Measurements from ENCODE around the gene EYA4. TPM values are rescaled to one million over a fixed set of nuclear protein-coding genes. Genes with fewer than 3 reads are reported as not detected.

Gene EYA4
- total RNA-seq, 1 experiment from 2014 or later, result not detected

DNA sequence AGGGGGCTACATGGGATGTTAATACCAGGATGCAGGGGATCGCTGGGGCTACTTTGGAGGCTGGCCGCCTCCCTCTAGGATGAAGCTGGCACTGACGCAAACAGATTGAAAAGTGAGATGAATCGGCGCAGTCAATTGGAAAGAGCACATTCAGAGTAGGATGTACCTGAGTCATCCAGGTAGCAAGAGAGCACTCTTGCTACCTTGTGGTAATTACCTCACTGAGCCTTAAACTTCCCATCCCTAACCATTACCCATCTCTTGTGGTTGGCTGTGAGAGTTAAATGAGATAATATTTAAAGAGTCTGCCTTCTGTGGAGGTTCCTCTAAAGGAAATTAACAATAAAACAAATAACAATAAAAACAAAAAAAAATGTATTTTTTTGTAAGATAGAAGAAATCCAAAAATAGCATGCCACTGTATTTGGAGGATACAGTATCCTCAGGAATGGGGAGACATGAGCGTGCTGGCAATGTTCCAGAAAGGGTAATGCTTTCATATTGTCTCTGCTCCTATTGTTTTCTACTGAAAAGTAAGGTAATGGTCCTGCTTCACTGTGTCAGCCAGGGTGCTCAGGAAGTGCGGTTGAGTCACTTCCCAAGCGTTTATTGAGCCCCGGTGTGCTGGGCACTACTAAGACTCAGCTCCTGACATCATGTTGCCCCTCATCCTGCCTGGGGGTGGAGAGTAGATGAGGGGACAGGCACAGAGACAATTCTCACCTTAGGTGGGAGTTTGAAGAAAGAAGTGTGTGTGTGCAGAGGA, 301.1 kb downstream of the EYA4 start:
- in situ Hi-C loops (cut with HindIII; ENCODE audit: low pct_unique_long_range_greater_than_20kb, low sequenced_read_pairs) (no loop called here), intact Hi-C loops (cut with micrococcal nuclease; ENCODE audit: unreplicated experiment) (no loop called here)
- CTCF ChIA-PET, result no interaction called here
- no peaks in the 10 kb centered on the region for H3K27me3 ChIP-seq (ENCODE audit: control insufficient read depth, insufficient read depth, low read length)
- TF ChIP-seq, protein P1, sequence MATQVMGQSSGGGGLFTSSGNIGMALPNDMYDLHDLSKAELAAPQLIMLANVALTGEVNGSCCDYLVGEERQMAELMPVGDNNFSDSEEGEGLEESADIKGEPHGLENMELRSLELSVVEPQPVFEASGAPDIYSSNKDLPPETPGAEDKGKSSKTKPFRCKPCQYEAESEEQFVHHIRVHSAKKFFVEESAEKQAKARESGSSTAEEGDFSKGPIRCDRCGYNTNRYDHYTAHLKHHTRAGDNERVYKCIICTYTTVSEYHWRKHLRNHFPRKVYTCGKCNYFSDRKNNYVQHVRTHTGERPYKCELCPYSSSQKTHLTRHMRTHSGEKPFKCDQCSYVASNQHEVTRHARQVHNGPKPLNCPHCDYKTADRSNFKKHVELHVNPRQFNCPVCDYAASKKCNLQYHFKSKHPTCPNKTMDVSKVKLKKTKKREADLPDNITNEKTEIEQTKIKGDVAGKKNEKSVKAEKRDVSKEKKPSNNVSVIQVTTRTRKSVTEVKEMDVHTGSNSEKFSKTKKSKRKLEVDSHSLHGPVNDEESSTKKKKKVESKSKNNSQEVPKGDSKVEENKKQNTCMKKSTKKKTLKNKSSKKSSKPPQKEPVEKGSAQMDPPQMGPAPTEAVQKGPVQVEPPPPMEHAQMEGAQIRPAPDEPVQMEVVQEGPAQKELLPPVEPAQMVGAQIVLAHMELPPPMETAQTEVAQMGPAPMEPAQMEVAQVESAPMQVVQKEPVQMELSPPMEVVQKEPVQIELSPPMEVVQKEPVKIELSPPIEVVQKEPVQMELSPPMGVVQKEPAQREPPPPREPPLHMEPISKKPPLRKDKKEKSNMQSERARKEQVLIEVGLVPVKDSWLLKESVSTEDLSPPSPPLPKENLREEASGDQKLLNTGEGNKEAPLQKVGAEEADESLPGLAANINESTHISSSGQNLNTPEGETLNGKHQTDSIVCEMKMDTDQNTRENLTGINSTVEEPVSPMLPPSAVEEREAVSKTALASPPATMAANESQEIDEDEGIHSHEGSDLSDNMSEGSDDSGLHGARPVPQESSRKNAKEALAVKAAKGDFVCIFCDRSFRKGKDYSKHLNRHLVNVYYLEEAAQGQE (IDR thresholded peaks at IDR 0.05; ENCODE audit: insufficient read depth in 1 of 2, low read depth in 2 of 2, low read length in 1 of 2), result no peak
- TF ChIP-seq, protein P2, sequence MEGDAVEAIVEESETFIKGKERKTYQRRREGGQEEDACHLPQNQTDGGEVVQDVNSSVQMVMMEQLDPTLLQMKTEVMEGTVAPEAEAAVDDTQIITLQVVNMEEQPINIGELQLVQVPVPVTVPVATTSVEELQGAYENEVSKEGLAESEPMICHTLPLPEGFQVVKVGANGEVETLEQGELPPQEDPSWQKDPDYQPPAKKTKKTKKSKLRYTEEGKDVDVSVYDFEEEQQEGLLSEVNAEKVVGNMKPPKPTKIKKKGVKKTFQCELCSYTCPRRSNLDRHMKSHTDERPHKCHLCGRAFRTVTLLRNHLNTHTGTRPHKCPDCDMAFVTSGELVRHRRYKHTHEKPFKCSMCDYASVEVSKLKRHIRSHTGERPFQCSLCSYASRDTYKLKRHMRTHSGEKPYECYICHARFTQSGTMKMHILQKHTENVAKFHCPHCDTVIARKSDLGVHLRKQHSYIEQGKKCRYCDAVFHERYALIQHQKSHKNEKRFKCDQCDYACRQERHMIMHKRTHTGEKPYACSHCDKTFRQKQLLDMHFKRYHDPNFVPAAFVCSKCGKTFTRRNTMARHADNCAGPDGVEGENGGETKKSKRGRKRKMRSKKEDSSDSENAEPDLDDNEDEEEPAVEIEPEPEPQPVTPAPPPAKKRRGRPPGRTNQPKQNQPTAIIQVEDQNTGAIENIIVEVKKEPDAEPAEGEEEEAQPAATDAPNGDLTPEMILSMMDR (IDR thresholded peaks at IDR 0.05), result no peak
- TF ChIP-seq SIN3A (IDR thresholded peaks at IDR 0.05; ENCODE audit: borderline replicate concordance, insufficient read depth, low read depth, low read length), result no peak
- TF ChIP-seq POLR2AphosphoS5 (IDR thresholded peaks at IDR 0.05; ENCODE audit: low read depth, low read length), result no peak
- TF ChIP-seq TCF7L2 (IDR thresholded peaks at IDR 0.05; ENCODE audit: low read depth, low read length), result no peak
- H3K4me3 ChIP-seq (ENCODE audit: low read depth in 2 of 2, low read length in 2 of 2), result no peak overlapping the region
- H3K36me3 ChIP-seq (ENCODE audit: control insufficient read depth, insufficient read depth, low read length), result no peaks in the 10 kb centered on the region
- no peak for DNase-seq (ENCODE audit: low read depth, low spot score)
- H3K9me3 ChIP-seq (ENCODE audit: control insufficient read depth, insufficient read depth, low read depth, low read length), result no peaks in the 10 kb centered on the region
- no peak for ATAC-seq
- POLR2A ChIA-PET, result no interaction called here
- H3K27ac ChIP-seq (ENCODE audit: low read length), result no peak overlapping the region
- no peaks in the 10 kb centered on the region for H3K4me1 ChIP-seq (ENCODE audit: control insufficient read depth, insufficient read depth, low read length)
- BruUV-seq (replicated peaks), result no TSS peak

DNA sequence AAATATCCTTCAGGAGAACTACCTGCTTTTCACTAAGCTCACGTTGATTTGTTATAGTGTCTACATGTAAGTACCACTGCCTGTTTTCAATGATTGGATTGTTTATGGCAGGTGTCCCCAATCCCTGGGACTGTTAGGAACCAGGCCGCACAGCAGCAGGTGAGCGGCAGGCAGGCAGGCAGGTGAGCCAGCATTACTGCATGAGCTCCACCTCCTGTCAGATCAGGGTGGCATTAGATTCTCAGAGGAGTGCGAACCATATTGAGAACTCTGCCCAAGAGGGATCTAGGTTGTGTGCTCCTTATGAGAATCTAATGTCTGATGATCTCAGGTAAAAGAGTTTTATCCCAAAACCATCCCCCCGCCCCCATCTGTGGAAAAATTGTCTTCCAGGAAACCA, 303.3 kb downstream of the EYA4 start:
- no TSS peak for BruUV-seq (replicated peaks)
- Histone ChIP-seq H3K4me3 (ENCODE audit: low read depth in 2 of 2, low read length in 2 of 2) (no peak overlapping the region), H3K36me3 (ENCODE audit: control insufficient read depth, insufficient read depth, low read length) (no peaks in the 10 kb centered on the region), H3K9me3 (ENCODE audit: control insufficient read depth, insufficient read depth, low read depth, low read length) (no peaks in the 10 kb centered on the region), H3K27me3 (ENCODE audit: control insufficient read depth, insufficient read depth, low read length) (no peaks in the 10 kb centered on the region), H3K27ac (ENCODE audit: low read length) (no peak overlapping the region), H3K4me1 (ENCODE audit: control insufficient read depth, insufficient read depth, low read length) (no peaks in the 10 kb centered on the region)
- DNase-seq (ENCODE audit: low read depth, low spot score) (no peak), ATAC-seq (no peak)
- TF ChIP-seq, protein P1 (IDR thresholded peaks at IDR 0.05; ENCODE audit: insufficient read depth in 1 of 2, low read depth in 2 of 2, low read length in 1 of 2), result no peak
- TF ChIP-seq TCF7L2 (IDR thresholded peaks at IDR 0.05; ENCODE audit: low read depth, low read length) (no peak), SIN3A (IDR thresholded peaks at IDR 0.05; ENCODE audit: borderline replicate concordance, insufficient read depth, low read depth, low read length) (no peak), POLR2AphosphoS5 (IDR thresholded peaks at IDR 0.05; ENCODE audit: low read depth, low read length) (no peak)
- TF ChIP-seq, protein P2 (IDR thresholded peaks at IDR 0.05), result no peak
- POLR2A ChIA-PET, result interaction anchor here (0.5 kb wide), 1 partner anchor 372 kb away, joined by 4 read pairs; no protein-coding TSS in a partner anchor
- CTCF ChIA-PET, result no interaction called here
- in situ Hi-C loops (cut with HindIII; ENCODE audit: low pct_unique_long_range_greater_than_20kb, low sequenced_read_pairs), result no loop called here
- intact Hi-C loops (cut with micrococcal nuclease; ENCODE audit: unreplicated experiment), result no loop called here

All from Panc1 (cell line).